SH-SY5Y (cell line): Measurements from ENCODE around the gene SRGAP3.

Source experiments
- GATA2 ChIP-seq: IDR thresholded peaks from 2 replicates; pipeline ENCODE4 v1.6.1; 2011; ENCODE audit warnings: mild to moderate bottlenecking, low read depth, low read length
- GATA3 ChIP-seq: IDR thresholded peaks from 2 replicates; pipeline ENCODE4 v1.6.1; 2011; ENCODE audit warnings: low read depth, mild to moderate bottlenecking, low read length, moderate library complexity

SRGAP3 gene

GRCh38 chr3:9020426-9020825 is 229.0 kb downstream of the SRGAP3 start:
- TF ChIP-seq GATA3 (no peak), GATA2 (no peak)

DNA sequence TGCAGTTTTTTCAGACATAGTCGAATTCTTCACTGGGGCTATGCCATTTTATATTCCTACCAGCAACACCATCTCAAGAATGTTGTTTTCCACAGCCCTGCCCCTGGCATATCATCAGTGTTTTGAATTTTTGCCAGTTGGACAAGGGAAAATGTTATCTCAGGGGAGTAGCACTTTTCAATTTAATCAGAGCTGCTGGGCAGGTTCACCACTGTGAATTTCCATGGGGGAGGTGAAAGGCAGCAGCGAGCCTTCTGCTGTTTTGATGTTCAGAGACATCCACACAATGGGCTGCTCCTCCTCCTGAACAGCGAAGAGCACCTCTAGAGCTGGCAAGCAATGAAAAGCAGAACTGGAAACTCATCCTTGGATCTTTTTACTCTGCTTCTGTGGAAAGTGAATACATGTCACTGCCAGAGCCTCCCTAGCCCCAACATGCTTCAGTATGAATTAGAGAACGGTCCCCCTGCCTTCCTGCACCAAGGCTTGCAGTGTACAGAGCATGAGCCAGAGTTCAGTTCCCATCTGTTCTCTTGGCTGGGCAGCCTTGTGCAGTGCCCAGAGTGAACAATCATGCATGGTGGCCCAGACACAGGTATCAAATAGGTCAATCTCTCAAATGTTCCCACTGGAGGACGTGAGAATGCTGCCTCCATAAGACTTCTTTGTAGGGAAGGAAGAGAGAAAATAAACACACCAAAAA is 230.0 kb downstream of the SRGAP3 start:
- no peak for TF ChIP-seq GATA3
- TF ChIP-seq GATA2 = no peak

GRCh38 chr3:9015250-9015649 is 234.2 kb downstream of the SRGAP3 start:
- TF ChIP-seq GATA3 (no peak), GATA2 (no peak)

- TF ChIP-seq GATA3 = no peak
- no peak for TF ChIP-seq GATA2
Measured at GRCh38 chr3:9013782-9014563, 235.5 kb downstream of the SRGAP3 start.

- TF ChIP-seq GATA3 (no peak), GATA2 (no peak)
Measured at GRCh38 chr3:9012521-9012920, 236.9 kb downstream of the SRGAP3 start.

GRCh38 chr3:9009976-9010545 is 239.4 kb downstream of the SRGAP3 start:
- TF ChIP-seq GATA3 (no peak), GATA2 (no peak)

DNA sequence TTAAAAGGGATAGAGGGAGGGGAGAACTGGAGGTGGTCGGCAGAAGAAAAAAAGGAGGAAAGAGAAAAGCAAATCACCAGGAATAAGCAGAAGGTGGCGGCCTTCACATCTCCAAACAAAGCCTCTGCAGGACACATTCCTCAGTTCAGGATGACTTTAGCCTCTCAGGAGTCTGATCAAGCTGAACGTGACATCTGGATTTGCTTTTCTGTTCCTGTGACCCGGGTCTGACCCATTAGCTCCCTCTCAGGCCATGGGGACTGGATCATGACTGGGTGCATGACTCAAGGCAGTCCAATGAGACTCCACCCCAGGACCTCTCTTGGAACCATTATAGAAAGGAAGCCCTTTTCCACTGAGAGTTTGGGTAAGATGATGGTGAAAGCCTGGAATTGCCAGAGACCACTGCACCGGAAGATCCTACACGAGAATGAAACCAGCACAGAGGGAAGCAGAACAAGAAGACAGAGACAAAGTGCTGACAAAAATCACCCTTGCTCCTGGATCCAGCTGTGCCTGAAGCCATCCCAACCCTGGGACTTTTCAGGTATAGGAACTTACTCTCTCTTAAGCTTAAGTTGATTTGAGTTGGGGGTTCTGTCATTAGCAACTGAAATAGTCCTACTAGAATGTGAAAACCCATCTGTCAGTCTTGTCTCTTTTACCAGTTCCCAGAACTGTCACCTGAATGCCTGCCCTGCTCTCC is 240.7 kb downstream of the SRGAP3 start:
- no peak for TF ChIP-seq GATA2
- TF ChIP-seq GATA3 = no peak

DNA sequence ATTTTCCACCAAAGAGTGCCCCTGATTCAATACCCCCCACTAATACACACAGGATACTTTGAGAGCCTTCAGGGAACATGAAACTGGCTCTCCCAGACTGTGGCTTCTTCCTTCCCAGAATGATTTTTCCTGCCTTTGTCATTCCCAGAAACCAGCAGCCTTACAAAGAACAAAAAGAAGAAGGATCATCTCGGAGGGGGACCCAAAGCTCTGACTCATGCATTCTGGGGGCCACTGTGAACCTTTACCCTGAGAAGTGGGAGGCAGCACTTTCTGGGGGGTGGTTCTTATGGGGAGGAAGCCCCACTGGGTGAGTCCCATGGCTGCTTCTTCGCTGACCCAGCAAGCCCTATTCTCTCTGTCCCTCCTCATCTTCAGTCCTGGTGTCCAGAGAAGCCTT is 241.5 kb downstream of the SRGAP3 start:
- TF ChIP-seq GATA2 (no peak), GATA3 (no peak)

DNA sequence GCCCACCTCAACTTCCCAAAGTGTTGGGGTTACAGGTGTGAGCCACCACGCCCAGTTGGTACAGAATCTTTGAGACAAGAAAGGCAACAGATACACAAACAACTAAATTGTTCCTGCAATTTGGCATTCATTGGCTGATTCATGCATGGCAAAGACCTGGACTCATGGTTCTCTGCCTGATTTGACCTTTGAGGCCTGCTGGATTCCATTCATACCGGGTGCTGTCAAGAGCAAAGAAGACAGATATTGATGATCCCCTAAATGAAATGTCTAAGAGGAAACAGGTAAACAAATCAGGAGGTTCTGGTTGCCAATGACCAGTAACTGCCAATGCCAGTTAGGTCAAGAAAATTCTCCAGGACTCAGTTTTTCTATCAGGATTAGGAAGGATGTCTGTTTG is 242.2 kb downstream of the SRGAP3 start:
- TF ChIP-seq GATA2 (no peak), GATA3 (no peak)

- TF ChIP-seq GATA2 = no peak
- no peak for TF ChIP-seq GATA3
Measured at GRCh38 chr3:9000041-9000440, 249.4 kb downstream of the SRGAP3 start.

GRCh38 chr3:8997151-8997550 is 252.3 kb downstream of the SRGAP3 start:
- TF ChIP-seq GATA3 = no peak
- no peak for TF ChIP-seq GATA2

- TF ChIP-seq GATA3 = no peak
- TF ChIP-seq GATA2 = no peak
Measured at GRCh38 chr3:8996681-8997121, 252.7 kb downstream of the SRGAP3 start.

GRCh38 chr3:8996216-8996615 is 253.2 kb downstream of the SRGAP3 start:
- TF ChIP-seq GATA2 (no peak), GATA3 (no peak)

GRCh38 chr3:8994226-8994625 is 255.2 kb downstream of the SRGAP3 start:
- TF ChIP-seq GATA2 (no peak), GATA3 (no peak)

- no peak for TF ChIP-seq GATA2
- TF ChIP-seq GATA3 = no peak
Measured at GRCh38 chr3:8993331-8993730, 256.1 kb downstream of the SRGAP3 start.
